Measurements from ENCODE around the gene CAPN5.

DNA sequence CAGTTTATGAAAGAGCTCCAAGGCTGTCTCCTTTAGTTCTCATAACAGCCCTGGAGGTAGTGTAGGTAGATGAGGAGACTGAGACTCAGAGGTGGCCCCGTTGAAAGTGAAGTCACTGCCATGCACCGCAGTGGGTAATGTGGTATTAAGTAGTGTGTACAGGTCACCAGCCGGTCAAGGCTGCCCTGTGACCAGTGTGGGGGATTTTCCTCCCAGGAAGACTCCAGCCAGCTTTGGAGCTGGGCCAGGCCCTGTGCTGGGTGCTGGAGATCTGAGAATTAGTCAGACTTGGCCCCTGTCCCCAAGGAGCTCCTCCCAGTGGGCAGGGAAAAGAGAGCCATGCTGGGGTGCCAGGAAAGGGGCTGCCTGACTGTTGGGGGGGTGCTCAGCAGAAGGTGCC, 41.2 kb downstream of the CAPN5 start:
- TF ChIP-seq, protein P1, sequence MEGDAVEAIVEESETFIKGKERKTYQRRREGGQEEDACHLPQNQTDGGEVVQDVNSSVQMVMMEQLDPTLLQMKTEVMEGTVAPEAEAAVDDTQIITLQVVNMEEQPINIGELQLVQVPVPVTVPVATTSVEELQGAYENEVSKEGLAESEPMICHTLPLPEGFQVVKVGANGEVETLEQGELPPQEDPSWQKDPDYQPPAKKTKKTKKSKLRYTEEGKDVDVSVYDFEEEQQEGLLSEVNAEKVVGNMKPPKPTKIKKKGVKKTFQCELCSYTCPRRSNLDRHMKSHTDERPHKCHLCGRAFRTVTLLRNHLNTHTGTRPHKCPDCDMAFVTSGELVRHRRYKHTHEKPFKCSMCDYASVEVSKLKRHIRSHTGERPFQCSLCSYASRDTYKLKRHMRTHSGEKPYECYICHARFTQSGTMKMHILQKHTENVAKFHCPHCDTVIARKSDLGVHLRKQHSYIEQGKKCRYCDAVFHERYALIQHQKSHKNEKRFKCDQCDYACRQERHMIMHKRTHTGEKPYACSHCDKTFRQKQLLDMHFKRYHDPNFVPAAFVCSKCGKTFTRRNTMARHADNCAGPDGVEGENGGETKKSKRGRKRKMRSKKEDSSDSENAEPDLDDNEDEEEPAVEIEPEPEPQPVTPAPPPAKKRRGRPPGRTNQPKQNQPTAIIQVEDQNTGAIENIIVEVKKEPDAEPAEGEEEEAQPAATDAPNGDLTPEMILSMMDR (IDR thresholded peaks at IDR 0.05), result no peak
- no peak for TF ChIP-seq POLR2AphosphoS5 (IDR thresholded peaks at IDR 0.05; ENCODE audit: insufficient read depth in 1 of 2, low read depth in 1 of 2)
